LNCaP clone FGC (cell line): ENCODE results near the gene BICDL1.

Experiments used
- DNase-seq: peaks from one replicate; pipeline ENCODE4 v3.0.0-alpha.2; 2011; ENCODE audit warnings: low read depth
- H3K4me3 ChIP-seq: 2 replicates; pipeline ENCODE4 v1.5.1; 2011; ENCODE audit warnings: mild to moderate bottlenecking, low read depth, low read length, control low read depth
- TF ChIP-seq, protein P1 (sequence below): IDR thresholded peaks from 2 replicates; pipeline ENCODE4 v1.5.1; 2012; ENCODE audit warnings: mild to moderate bottlenecking; ENCODE audit not compliant: control insufficient read depth, insufficient read depth; ENCODE audit errors: extremely low read depth

BICDL1 gene

GRCh38 chr12:120089105-120089504, 100.1 kb downstream of the BICDL1 start:
- DNase-seq: no peak

DNA sequence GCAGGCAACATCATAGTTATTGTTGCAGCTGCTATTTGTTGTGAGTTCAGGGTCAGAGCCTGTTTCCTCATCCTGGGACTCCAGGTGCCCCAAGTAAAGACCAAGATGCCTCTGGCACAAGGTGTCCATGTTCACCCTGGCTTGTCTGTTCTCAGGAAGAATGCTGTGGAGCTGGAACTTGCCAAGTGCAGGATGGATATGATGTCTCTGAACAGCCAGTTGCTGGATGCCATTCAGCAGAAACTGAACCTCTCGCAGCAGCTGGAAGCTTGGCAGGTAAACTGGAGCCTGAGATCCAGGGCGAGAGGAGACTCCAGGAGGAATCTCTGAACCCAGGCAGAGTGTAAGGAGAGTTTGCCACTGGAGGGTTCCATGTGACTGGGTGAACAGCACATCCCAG, 100.8 kb downstream of the BICDL1 start:
- TF ChIP-seq, protein P1, sequence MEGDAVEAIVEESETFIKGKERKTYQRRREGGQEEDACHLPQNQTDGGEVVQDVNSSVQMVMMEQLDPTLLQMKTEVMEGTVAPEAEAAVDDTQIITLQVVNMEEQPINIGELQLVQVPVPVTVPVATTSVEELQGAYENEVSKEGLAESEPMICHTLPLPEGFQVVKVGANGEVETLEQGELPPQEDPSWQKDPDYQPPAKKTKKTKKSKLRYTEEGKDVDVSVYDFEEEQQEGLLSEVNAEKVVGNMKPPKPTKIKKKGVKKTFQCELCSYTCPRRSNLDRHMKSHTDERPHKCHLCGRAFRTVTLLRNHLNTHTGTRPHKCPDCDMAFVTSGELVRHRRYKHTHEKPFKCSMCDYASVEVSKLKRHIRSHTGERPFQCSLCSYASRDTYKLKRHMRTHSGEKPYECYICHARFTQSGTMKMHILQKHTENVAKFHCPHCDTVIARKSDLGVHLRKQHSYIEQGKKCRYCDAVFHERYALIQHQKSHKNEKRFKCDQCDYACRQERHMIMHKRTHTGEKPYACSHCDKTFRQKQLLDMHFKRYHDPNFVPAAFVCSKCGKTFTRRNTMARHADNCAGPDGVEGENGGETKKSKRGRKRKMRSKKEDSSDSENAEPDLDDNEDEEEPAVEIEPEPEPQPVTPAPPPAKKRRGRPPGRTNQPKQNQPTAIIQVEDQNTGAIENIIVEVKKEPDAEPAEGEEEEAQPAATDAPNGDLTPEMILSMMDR: no peak
- no peak overlapping the region for H3K4me3 ChIP-seq
- DNase-seq: no peak

More at GRCh38 chr12:120089105-120089504, 100.1 kb downstream of the BICDL1 start:
- TF ChIP-seq, protein P1: no peak
- no peak overlapping the region for H3K4me3 ChIP-seq

- no peak for DNase-seq
- TF ChIP-seq, protein P1: no peak
- H3K4me3 ChIP-seq: no peak overlapping the region
Measured at GRCh38 chr12:120090206-120090605, 101.2 kb downstream of the BICDL1 start.

DNA sequence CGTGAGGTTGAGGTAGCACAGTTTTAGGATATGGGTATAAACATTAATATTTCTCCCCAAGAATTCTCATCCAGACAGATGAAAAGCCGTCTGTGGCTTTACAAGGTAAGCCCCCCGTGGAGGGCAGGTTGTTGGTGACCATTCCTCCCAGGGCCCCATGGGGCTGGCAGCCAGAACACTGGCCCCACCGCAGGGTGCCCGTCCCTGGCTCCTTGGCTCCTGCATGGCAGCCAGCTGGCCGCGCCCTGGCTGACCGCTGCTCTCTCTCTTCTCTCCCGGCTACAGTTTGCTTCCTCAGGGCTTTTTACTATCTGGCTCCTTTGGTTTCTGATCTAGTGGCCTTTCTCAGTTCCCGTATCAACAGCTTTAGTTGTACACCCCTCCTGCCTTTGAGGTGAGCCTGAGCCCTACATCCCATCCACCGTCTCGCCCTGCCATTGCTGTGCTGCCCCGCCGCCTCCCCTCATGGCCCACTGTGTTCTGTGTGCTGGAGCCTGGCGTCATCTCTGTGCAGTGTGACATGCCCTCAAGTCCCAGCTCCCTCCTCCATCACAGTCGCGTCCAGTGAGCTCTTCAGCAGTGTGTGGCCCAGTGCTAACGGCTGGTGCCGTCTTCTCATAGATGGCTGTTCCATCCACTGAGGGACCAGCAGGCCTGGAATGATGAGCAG, 101.7 kb downstream of the BICDL1 start:
- DNase-seq: no peak
- no peak overlapping the region for H3K4me3 ChIP-seq
- TF ChIP-seq, protein P1: no peak

GRCh38 chr12:120091371-120092090, 102.5 kb downstream of the BICDL1 start:
- TF ChIP-seq, protein P1: no peak
- H3K4me3 ChIP-seq: no peak overlapping the region
- DNase-seq: no peak

DNA sequence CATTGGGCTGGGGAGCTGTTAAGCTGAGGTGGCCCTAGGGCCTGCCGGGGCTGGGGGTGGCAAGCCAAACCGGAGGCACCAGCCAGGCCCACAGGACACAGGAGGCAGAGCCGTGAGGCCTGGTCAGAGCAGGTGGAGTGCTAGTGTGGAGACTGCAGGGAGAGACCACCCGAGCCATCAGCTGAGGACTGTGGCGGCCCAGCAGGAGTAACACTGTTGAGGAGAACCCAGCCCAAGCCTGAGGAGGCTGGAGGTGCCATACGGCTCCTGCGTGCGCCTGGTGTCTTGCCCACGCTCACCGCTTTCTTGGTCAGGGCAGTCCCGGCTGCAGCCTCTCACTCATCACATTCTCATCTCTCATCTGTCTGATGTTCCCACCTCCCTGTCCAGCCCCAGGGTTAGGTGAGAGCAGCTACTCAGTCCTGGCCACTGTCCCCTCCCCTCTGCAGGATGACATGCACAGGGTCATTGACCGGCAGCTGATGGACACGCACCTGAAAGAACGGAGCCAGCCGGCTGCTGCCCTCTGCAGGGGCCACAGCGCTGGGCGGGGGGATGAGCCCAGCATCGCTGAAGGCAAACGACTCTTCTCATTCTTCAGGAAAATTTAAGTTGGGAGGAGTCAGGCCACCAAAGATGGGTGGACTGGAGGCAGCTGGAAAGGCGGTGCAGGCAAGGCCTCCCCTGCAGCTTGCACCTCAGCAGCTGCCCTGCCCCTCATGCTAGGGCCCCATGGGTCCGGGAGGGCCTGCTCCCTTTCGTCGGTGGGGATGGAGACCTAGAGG, 103.7 kb downstream of the BICDL1 start:
- TF ChIP-seq, protein P1: no peak
- H3K4me3 ChIP-seq: no peak overlapping the region
- no peak for DNase-seq

DNA sequence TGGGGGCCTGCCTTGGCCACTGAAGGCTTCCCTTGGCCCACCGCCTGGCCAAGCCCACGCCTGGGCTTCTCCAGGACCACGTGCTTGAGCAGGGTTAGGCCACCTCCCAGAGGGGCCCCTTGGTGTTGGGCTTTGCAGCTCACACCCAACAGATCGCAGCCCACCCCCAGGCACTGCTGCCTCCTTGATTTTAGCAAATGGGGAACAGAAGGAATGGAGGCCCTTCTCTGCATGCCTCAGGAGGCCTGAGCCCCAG, 104.2 kb downstream of the BICDL1 start:
- no peak overlapping the region for H3K4me3 ChIP-seq
- no peak for DNase-seq
- TF ChIP-seq, protein P1: no peak
